GM12873 (cell line): ENCODE measurements around the gene FRMD4B.

ENCODE experiments used
- CTCF ChIP-seq: IDR thresholded peaks from 2 replicates; pipeline ENCODE4 v1.5.1; 2012; ENCODE audit warnings: low read depth, mild to moderate bottlenecking, moderate library complexity, low read length, control low read depth; ENCODE audit not compliant: insufficient read depth; ENCODE audit errors: missing control alignments

FRMD4B gene

DNA sequence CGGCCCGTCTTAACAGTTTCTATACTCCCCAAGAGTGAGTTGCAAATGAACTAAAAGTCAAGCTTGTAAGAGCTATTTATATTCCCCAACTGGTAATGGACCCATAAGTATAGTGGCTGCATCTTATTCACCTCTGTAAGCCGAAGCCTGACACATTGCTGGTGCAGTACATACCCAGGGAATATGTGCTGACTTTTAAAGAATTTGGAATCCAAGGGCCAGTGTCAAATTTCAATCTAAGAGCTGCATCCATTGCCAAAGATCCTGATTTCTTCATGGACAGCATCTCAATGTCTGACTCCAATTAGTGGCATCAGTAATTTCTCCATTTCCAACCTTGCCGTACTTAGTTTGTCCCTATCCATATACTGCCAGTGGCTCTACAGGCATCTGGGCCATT lies 42.0 kb downstream of the FRMD4B start:
- no peak for TF ChIP-seq CTCF

DNA sequence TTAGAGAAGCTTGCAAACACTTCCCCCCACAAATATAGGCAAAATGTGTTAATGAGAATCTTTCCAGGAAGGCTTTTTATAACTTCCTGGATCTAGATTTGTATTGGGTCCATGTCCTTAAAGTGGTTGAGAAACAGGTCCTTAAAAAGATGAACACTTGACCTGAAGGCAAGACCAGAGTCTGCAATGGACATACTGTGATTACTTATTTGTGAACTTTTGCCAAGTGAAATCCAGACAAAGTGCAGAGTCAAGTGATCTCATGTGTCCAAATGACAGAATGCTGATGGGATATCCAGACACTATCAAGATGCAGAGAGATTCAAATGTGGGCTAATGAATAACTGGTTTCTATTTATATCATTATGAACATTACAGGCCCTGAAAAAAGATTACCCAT lies 43.8 kb downstream of the FRMD4B start:
- no peak for TF ChIP-seq CTCF

DNA sequence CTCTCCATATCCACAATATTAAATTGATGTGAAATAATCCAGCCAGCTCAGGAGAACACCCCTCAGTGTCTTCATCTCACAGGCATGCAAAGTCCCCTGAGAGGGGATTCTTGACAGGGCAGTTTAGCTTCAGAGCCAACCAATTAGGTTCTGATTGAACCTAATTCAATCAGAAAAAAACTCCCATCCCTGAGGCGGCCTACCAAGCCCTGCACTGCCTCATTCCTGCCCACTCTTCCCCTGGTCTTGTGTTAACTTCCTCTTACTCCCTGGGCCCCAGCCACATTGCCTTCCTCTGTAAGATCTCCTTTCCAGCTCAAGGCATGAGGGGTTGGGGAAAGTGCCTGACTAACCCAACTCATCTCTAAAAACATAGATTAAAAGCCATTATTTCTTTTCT lies 46.1 kb downstream of the FRMD4B start:
- no peak for TF ChIP-seq CTCF

DNA sequence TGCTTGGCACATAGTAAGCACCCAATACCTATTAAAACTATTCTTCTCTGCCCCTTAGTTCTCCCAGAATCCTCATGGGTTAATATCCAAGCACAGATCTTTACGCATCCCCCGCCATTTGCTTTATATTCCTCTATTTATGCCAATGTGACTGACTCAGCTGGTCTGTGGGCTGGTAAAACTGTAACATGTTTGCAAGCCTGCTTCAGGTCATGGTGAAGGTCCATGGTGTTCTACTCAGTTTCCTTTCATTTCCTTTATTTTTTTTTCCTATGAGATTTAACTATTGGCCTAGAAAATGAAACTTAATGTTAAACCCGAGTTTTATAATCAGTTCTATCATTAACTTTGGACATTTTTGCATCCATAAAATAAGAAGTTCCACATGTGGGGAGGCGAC lies 47.0 kb downstream of the FRMD4B start:
- TF ChIP-seq CTCF, result no peak

- TF ChIP-seq CTCF, result no peak
These were observed 53.0 kb downstream of the FRMD4B start for GRCh38 chr3:69332934-69333333.

DNA sequence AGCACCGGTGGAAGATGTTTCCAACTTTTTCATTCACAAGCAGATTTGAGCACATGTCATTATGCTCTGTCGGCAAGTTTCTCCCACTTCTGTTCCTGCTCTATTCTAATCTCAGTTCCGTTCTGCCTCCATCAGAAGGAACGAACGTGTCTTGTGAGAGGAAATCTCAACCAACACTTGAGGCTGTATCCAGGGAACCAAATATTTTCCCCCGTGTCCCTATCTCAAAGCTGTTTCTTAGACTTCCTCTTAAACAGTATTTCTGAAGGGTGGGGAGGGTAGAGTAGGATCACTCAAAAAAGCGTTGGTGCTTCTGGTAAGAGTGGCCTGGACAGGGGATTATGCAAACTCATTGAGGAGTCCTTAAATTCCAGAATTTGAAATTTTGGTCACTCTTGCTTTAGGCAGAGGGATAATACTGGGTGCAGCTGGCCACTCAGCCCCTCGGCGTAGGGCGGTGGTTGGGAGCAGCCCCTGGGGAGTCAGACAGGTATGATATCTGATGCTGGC lies 54.9 kb downstream of the FRMD4B start:
- TF ChIP-seq CTCF, result no peak

DNA sequence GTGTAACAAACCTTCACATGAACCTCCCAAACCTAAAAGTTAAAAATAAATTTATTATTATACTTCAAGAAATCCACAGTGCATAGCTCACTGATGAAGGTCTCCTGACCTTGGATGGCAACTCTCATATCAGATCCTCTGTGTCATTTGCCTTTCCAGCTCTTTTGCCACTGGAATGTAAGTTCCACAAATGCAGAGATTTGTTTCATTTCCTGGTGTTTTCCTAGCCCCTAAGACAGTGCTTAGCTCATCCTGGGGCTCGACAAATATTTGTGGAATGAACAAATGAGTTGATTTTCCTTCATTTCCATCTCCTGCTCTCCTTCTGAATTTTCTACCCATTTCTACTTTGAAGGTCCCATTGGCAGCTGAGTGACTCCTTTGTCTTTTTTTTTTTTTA lies 56.0 kb downstream of the FRMD4B start:
- TF ChIP-seq CTCF, result no peak
